Fibroblast of lung (primary cell): Measurements from ENCODE around the gene NEDD4L.

ENCODE experiments used
- CTCF ChIP-seq, 2 donors: IDR thresholded peaks in 1 of 2; conservative IDR thresholded peaks in 1 of 2; 1 replicate in 1 of 2; 2 replicates in 1 of 2; pipeline ENCODE4 v1.5.1; 2011 to 2012; ENCODE audit warnings: low read length in 2 of 2, control low read depth in 1 of 2, inconsistent platforms in 1 of 2, low read depth in 1 of 2, mild to moderate bottlenecking in 1 of 2
- EZH2 ChIP-seq: IDR thresholded peaks from 2 replicates; pipeline ENCODE4 v1.5.1; 2012; ENCODE audit warnings: low read length, control low read depth, mild to moderate bottlenecking; ENCODE audit errors: missing control alignments

GRCh38 chr18:58098706-58099105 lies 54.7 kb downstream of the NEDD4L start:
- TF ChIP-seq EZH2 = no peak
- TF ChIP-seq CTCF (conservative IDR thresholded peaks at IDR 0.05 in 1 of 2, IDR thresholded peaks at IDR 0.05 in 1 of 2; ENCODE audit: low read depth in 1 of 2, low read length in 2 of 2) = no peak
